K562 (cell line): ENCODE results near the gene POLR2L. TPM values are rescaled to one million over a fixed set of nuclear protein-coding genes. Genes with fewer than 3 reads are reported as not detected.

Experiments
- ATAC-seq: fragments of 200-7000 bp; cut with Tn5 transposase; 3 replicates; pipeline ENCODE4 v1.9.1; 2020; ENCODE audit warnings: moderate library complexity
- BruUV-seq: library from RNA; stranded (reverse); fragments of 400-500 nt; replicated peaks from 2 replicates; lab custom pipeline; 2021; lab: Mats Ljungman, UMichigan
- CTCF ChIA-PET: fragments of 300-600 bp; formaldehyde crosslinking; extraction: SDS; loops from one replicate; lab custom pipeline; 2021; ENCODE audit warnings: low intra/inter-chr PET ratio; lab: Yijun Ruan, JAX
- POLR2A ChIA-PET: fragments of 300-600, 350-650 bp; sonication (Branson Sonifier 250); formaldehyde crosslinking; extraction: SDS; loops from one replicate; lab custom pipeline; 2021; ENCODE audit warnings: antibody characterized with exemption, inconsistent platforms; lab: Yijun Ruan, JAX
- DNase-seq, 4 experiments: peaks; one replicate each; pipeline versions ENCODE4 v3.0.0 to v3.0.0-alpha.2; 2011 to 2018; ENCODE audit warnings: low spot score in 3 of 4, mixed read lengths in 3 of 4; ENCODE audit errors: extremely low read depth in 1 of 4
- FAIRE-seq: peaks from 2 replicates; lab custom pipeline; 2011; peaks lifted over from hg19 to GRCh38; lab: Jason Lieb, UNC
- H2AFZ ChIP-seq: 2 replicates; pipeline ENCODE4 v1.6.0; 2011; ENCODE audit warnings: low read depth, low read length, control low read depth, inconsistent platforms
- H3K27ac ChIP-seq: fragments of 200-600 bp; 3 replicates; pipeline ENCODE4 v1.8.0; 2011; ENCODE audit warnings: low read depth, mild to moderate bottlenecking, control low read depth, inconsistent platforms, low read length, moderate library complexity, mixed read lengths; ENCODE audit errors: extremely low read depth
- H3K27me3 ChIP-seq, 2 experiments: fragments of 300-600 bp in 1 of 2; 2 replicates in 1 of 2; 3 replicates in 1 of 2; pipeline versions ENCODE4 v1.6.0 to v1.8.0; 2011; ENCODE audit warnings: inconsistent platforms in 2 of 2, low read length in 2 of 2, mild to moderate bottlenecking in 1 of 2, mixed read lengths in 1 of 2, moderate library complexity in 1 of 2; ENCODE audit not compliant: control insufficient read depth in 2 of 2, insufficient read depth in 2 of 2
- H3K36me3 ChIP-seq: fragments of 300-600 bp; 3 replicates; pipeline ENCODE4 v1.8.0; 2011; ENCODE audit warnings: mild to moderate bottlenecking, low read length, inconsistent platforms; ENCODE audit not compliant: control insufficient read depth, insufficient read depth
- H3K4me1 ChIP-seq, 2 experiments: fragments of 200-600 bp in 1 of 2; replicated peaks in 1 of 2; 2 replicates in 1 of 2; 3 replicates in 1 of 2; pipeline versions ENCODE4 v1.5.1 to v1.8.0; 2011; ENCODE audit warnings: inconsistent platforms in 2 of 2, low read length in 2 of 2, mild to moderate bottlenecking in 1 of 2, mixed read lengths in 1 of 2, moderate library complexity in 1 of 2; ENCODE audit not compliant: control insufficient read depth in 2 of 2, insufficient read depth in 2 of 2
- H3K4me2 ChIP-seq: 2 replicates; pipeline ENCODE4 v1.6.1; 2011; ENCODE audit warnings: low read length, control low read depth, inconsistent platforms, mixed read lengths; ENCODE audit not compliant: insufficient read depth
- H3K4me3 ChIP-seq: fragments of 200-600 bp; sonication (generic), shearing (Covaris generic); 2 replicates; pipeline ENCODE4 v1.5.1; 2016; ENCODE audit warnings: control low read depth, inconsistent platforms
- H3K79me2 ChIP-seq: fragments of 200-600 bp; 3 replicates; pipeline ENCODE4 v1.8.0; 2011; ENCODE audit warnings: low read length, inconsistent platforms; ENCODE audit not compliant: control insufficient read depth, insufficient read depth
- H3K9ac ChIP-seq, 2 experiments: 2 replicates each; pipeline versions ENCODE4 v1.6.0 to v1.6.1; 2011; ENCODE audit warnings: low read depth in 2 of 2, low read length in 2 of 2, control low read depth in 1 of 2, inconsistent platforms in 1 of 2, mild to moderate bottlenecking in 1 of 2, mixed read lengths in 1 of 2; ENCODE audit not compliant: insufficient read depth in 1 of 2
- H3K9me1 ChIP-seq: one replicate; pipeline ENCODE4 v1.6.0; 2011; ENCODE audit warnings: inconsistent platforms, mild to moderate bottlenecking, low read length, moderate library complexity; ENCODE audit not compliant: control insufficient read depth, insufficient read depth
- H3K9me3 ChIP-seq: replicated peaks from 2 replicates; pipeline ENCODE4 v1.5.1; 2011; ENCODE audit warnings: low read depth, low read length, inconsistent platforms; ENCODE audit not compliant: control insufficient read depth, insufficient read depth
- H4K20me1 ChIP-seq: replicated peaks from 2 replicates; pipeline ENCODE4 v1.6.1; 2011; ENCODE audit warnings: low read length, inconsistent platforms, mixed read lengths; ENCODE audit not compliant: control insufficient read depth, insufficient read depth
- CREB1 ChIP-seq, 2 experiments: sonication (generic) in 1 of 2; formaldehyde crosslinking in 1 of 2; IDR thresholded peaks; 2 replicates each; pipeline versions ENCODE4 v1.6.1 to v1.8.0; 2012 to 2022; ENCODE audit warnings: inconsistent platforms in 1 of 2, mild to moderate bottlenecking in 1 of 2, missing genetic modification reagents in 1 of 2, moderate library complexity in 1 of 2
- ELF1 ChIP-seq: fragments of 200-800 bp; sonication (Bioruptor generic); IDR thresholded peaks from 2 replicates; pipeline ENCODE4 v1.6.1; 2016; ENCODE audit warnings: missing genetic modification characterization, missing compliant biosample characterization
- HMGXB4 ChIP-seq: sonication (generic); formaldehyde crosslinking; IDR thresholded peaks from 2 replicates; pipeline ENCODE4 v1.8.1; 2023; ENCODE audit warnings: mild to moderate bottlenecking, missing genetic modification reagents
- MED1 ChIP-seq: sonication (generic); formaldehyde crosslinking; IDR thresholded peaks from 2 replicates; pipeline ENCODE4 v1.8.1; 2023; ENCODE audit warnings: missing genetic modification reagents, borderline replicate concordance
- RCOR1 ChIP-seq, 2 experiments: IDR thresholded peaks; 2 replicates each; pipeline ENCODE4 v1.6.1; 2012; ENCODE audit warnings: low read depth in 2 of 2, low read length in 2 of 2, borderline replicate concordance in 1 of 2, improper control_type of control experiment in 1 of 2
- STAG1 ChIP-seq: sonication (generic); formaldehyde crosslinking; IDR thresholded peaks from 2 replicates; pipeline ENCODE4 v1.5.0; 2020; ENCODE audit warnings: missing genetic modification reagents, borderline replicate concordance
- ZC3H4 ChIP-seq: sonication (generic); formaldehyde crosslinking; IDR thresholded peaks from 2 replicates; pipeline ENCODE4 v1.9.0; 2021; ENCODE audit warnings: missing genetic modification reagents, borderline replicate concordance
- ZNF253 ChIP-seq: fragments of 250-450 bp; sonication (Bioruptor Pico); conservative IDR thresholded peaks from 2 replicates; pipeline ENCODE4 v1.6.1; 2021; ENCODE audit warnings: mild to moderate bottlenecking
- ZNF263 ChIP-seq: sonication (generic); formaldehyde crosslinking; IDR thresholded peaks from 2 replicates; pipeline ENCODE4 v1.8.0; 2022; ENCODE audit warnings: mild to moderate bottlenecking, missing genetic modification reagents, borderline replicate concordance
- WGBS: fragments of 100-300 bp; shearing (Covaris generic); methylation state at CpG from one replicate; pipeline ENCODE4 v1.1.6; 2016; ENCODE audit warnings: low coverage, mixed read lengths; ENCODE audit not compliant: insufficient coverage; ENCODE audit errors: missing lambda C conversion rate; 5-methylcytosine and 5-hydroxymethylcytosine counted together
- in situ Hi-C: fragments of 300-500 bp; cut with MboI; formaldehyde crosslinking; loops from 4 replicates; pipeline ENCODE4 v1.15.0; 2018; ENCODE audit warnings: inconsistent platforms, mixed read lengths
- intact Hi-C: fragments of 100-400 bp; cut with micrococcal nuclease; formaldehyde crosslinking; loops from 2 replicates; pipeline ENCODE4 v1.14.2; 2022
- polyA plus RNA-seq, 8 experiments: library from polyadenylated mRNA; depleted of rRNA in 4 of 8; stranded (reverse) in 5 of 8; unstranded in 3 of 8; fragments of >200 nt; fragmentation: Nextera tagmentation in 2 of 8; fragmentation: Illumina TruSeq in 1 of 8; extraction: Ambion mirVana in 2 of 8; extraction: Trizol in 1 of 8; gene quantifications; 2 replicates each; pipeline versions ENCODE4 v1.2.1 to v1.2.3, GENCODE V29; 2011 to 2014; ENCODE audit warnings: inconsistent platforms in 1 of 8, missing spikeins in 1 of 8
- total RNA-seq, 7 experiments: library from RNA; depleted of rRNA in 6 of 7; stranded (reverse); fragments of >200 nt in 6 of 7; fragmentation: Illumina TruSeq in 2 of 7; extraction: Trizol in 2 of 7; gene quantifications; 2 replicates each; pipeline versions ENCODE4 v1.2.1 to v1.2.3, GENCODE V29; 2011 to 2021; ENCODE audit warnings: low replicate concordance in 1 of 7
- TF ChIP-seq, protein P1 (sequence below), 3 experiments: fragments of 200-800 bp in 1 of 3; sonication (Bioruptor generic) in 1 of 3; sonication (generic) in 1 of 3; formaldehyde crosslinking in 1 of 3; IDR thresholded peaks; 2 replicates each; pipeline versions ENCODE4 v1.6.1 to v1.8.0; 2016 to 2022; ENCODE audit warnings: mild to moderate bottlenecking in 2 of 3, missing compliant biosample characterization in 2 of 3, missing genetic modification characterization in 2 of 3, missing genetic modification reagents in 1 of 3

The POLR2L gene
- total and polyA plus RNA-seq, 9 of the 15 experiments (the other 6 are each of a cell fraction or from before 2014, with no cell fraction given): 38.3 to 688 (median 108) TPM

- FAIRE-seq (no peak), ATAC-seq (no peak), DNase-seq (no peak)
- in situ Hi-C loops (no loop called here), intact Hi-C loops (no loop called here)
- no TSS peak for BruUV-seq
- CTCF ChIA-PET: no interaction called here
- peaks cover 38% of the 10 kb centered on the region; the same call in 1 of the 3 replicates for H3K36me3 ChIP-seq
- no peak overlapping the region for H2AFZ ChIP-seq
- H3K4me1 ChIP-seq: peaks cover 15 to 79% of the 10 kb centered on the region in 2 experiments; a peak in 4 of 5 replicates
- H3K4me2 ChIP-seq: peak overlapping the region; percentile 86
- H3K9me1 ChIP-seq: peaks cover 6% of the 10 kb centered on the region
- POLR2A ChIA-PET: interaction anchor here (0.6 to 5.2 kb wide), 14 partner anchors 8 to 179 kb away, joined by 3 to 36 read pairs (median 8); partner anchors contain the start of genes CD151, POLR2L, RPLP2 and TSPAN4
- H3K9me3 ChIP-seq: no peaks in the 10 kb centered on the region
- H3K79me2 ChIP-seq: peaks cover 25% of the 10 kb centered on the region
- H4K20me1 ChIP-seq: peaks cover 13% of the 10 kb centered on the region
- H3K9ac ChIP-seq: peak overlapping the region; percentile 87 to 100; a peak in 3 of 4 replicates
- peak overlapping the region; percentile 89 for H3K4me3 ChIP-seq
- 78% methylated on average over 8 of the region's 11 CpGs for WGBS
- H3K27me3 ChIP-seq: no peaks in the 10 kb centered on the region
- TF ChIP-seq MED1 (0 out of 2 replicates have a peak, but pooled peaks have one; percentile 50), STAG1 (0 out of 2 replicates have a peak, but pooled peaks have one; percentile 6), ZNF253 (no peak), ELF1 (no peak), HMGXB4 (CRISPR knock-in tag) (0 out of 2 replicates have a peak, but pooled peaks have one; percentile 28), CREB1 (IDR thresholded peaks at IDR 0.05) (no peak), CREB1 (CRISPR knock-in tag; IDR thresholded peaks at IDR 0.05) (0 out of 2 replicates have a peak, but pooled peaks have one; percentile 7), ZC3H4 (CRISPR knock-in tag) (0 out of 2 replicates have a peak, but pooled peaks have one; percentile 30), RCOR1 (IDR thresholded peaks at IDR 0.05; ENCODE audit: borderline replicate concordance in 1 of 2, low read depth in 2 of 2, low read length in 2 of 2) (no peak), ZNF263 (CRISPR knock-in tag) (peak; percentile 51; the same call in 1 of the 2 replicates)
- TF ChIP-seq, protein P1, sequence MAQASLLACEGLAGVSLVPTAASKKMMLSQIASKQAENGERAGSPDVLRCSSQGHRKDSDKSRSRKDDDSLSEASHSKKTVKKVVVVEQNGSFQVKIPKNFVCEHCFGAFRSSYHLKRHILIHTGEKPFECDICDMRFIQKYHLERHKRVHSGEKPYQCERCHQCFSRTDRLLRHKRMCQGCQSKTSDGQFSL (CRISPR knock-in tag; IDR thresholded peaks at IDR 0.05): peak; percentile 59; the same call in 1 of the 2 replicates
- TF ChIP-seq, protein P1 (tag; IDR thresholded peaks at IDR 0.05): no peak
- peak overlapping the region; percentile 92; the same call in 2 of the 3 replicates for H3K27ac ChIP-seq
These were observed 21.4 kb downstream of the POLR2L start for GRCh38 chr11:820655-821511.
